ENCODE results near the gene PHF21B.

DNA sequence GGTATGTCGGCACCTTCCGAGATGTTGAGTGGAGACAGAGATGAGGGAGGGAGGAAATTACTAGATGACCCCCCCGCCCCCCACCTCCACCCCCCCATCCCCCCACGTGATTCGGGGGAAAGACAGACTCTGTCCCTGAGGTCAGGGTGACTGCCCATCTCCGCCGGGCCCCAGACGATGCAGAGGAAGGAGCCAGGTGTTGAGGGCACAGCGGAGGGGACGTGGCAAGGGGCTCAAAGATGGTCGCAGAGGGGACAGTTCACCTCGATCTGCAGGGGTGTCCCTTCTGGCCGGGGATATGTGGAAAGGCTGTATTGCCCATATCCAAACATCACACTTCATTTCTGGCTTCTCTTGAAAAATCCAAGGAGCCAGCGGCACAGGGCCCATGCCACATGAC, 14.1 kb downstream of the PHF21B start:
- TF ChIP-seq, protein P1, sequence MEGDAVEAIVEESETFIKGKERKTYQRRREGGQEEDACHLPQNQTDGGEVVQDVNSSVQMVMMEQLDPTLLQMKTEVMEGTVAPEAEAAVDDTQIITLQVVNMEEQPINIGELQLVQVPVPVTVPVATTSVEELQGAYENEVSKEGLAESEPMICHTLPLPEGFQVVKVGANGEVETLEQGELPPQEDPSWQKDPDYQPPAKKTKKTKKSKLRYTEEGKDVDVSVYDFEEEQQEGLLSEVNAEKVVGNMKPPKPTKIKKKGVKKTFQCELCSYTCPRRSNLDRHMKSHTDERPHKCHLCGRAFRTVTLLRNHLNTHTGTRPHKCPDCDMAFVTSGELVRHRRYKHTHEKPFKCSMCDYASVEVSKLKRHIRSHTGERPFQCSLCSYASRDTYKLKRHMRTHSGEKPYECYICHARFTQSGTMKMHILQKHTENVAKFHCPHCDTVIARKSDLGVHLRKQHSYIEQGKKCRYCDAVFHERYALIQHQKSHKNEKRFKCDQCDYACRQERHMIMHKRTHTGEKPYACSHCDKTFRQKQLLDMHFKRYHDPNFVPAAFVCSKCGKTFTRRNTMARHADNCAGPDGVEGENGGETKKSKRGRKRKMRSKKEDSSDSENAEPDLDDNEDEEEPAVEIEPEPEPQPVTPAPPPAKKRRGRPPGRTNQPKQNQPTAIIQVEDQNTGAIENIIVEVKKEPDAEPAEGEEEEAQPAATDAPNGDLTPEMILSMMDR (IDR thresholded peaks at IDR 0.05), result no peak
- no peak for TF ChIP-seq POLR2AphosphoS5 (IDR thresholded peaks at IDR 0.05; ENCODE audit: low read depth, low read length)
- TF ChIP-seq TCF7L2 (IDR thresholded peaks at IDR 0.05; ENCODE audit: low read depth, low read length), result no peak
- no peak for TF ChIP-seq REST (IDR thresholded peaks at IDR 0.05; ENCODE audit: insufficient read depth in 1 of 2, low read depth in 2 of 2, low read length in 1 of 2)
